SKM-1 (cell line): ENCODE measurements around the gene C3orf18.

Experiments
- DNase-seq: peaks from one replicate; lab custom pipeline; 2025; ENCODE audit not compliant: unreplicated experiment; lab: John Stamatoyannopoulos, UW

C3orf18 gene

GRCh38 chr3:50581459-50581842 lies 13.9 kb upstream of the C3orf18 start:
- DNase-seq: no peak

GRCh38 chr3:50580683-50581458 lies 13.3 kb upstream of the C3orf18 start:
- DNase-seq: no peak

DNA sequence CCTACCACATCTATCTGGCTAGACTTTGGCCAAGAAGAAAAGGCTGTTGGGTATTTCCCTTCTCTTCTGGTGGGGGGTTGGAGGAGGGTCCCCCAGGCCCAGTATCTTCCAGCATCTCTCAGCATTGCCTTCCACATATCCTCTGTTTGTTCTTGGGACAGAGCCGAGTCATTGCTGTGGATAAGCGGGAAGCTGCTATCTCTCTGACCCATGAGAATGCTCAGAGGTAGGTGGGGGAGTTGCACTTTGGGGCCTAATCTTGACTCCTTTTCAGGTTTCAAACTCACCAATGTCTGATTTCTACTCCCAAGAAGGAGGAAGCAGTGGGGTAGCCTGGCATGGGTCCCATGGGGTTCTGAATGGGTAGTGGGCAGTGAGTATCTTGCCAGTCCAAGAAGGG lies 9.8 kb upstream of the C3orf18 start:
- DNase-seq: no peak

- no peak for DNase-seq
Measured at GRCh38 chr3:50575372-50575771, 7.8 kb upstream of the C3orf18 start.

GRCh38 chr3:50574444-50574831 lies 6.9 kb upstream of the C3orf18 start:
- DNase-seq: no peak

- no peak for DNase-seq
Measured at GRCh38 chr3:50573566-50574443, 6.3 kb upstream of the C3orf18 start.

GRCh38 chr3:50572801-50573371 lies 5.3 kb upstream of the C3orf18 start:
- DNase-seq: no peak

- peak; percentile 64 for DNase-seq
Measured at GRCh38 chr3:50572158-50572557, 4.6 kb upstream of the C3orf18 start.

GRCh38 chr3:50571486-50571885 lies 3.9 kb upstream of the C3orf18 start:
- DNase-seq: no peak

DNA sequence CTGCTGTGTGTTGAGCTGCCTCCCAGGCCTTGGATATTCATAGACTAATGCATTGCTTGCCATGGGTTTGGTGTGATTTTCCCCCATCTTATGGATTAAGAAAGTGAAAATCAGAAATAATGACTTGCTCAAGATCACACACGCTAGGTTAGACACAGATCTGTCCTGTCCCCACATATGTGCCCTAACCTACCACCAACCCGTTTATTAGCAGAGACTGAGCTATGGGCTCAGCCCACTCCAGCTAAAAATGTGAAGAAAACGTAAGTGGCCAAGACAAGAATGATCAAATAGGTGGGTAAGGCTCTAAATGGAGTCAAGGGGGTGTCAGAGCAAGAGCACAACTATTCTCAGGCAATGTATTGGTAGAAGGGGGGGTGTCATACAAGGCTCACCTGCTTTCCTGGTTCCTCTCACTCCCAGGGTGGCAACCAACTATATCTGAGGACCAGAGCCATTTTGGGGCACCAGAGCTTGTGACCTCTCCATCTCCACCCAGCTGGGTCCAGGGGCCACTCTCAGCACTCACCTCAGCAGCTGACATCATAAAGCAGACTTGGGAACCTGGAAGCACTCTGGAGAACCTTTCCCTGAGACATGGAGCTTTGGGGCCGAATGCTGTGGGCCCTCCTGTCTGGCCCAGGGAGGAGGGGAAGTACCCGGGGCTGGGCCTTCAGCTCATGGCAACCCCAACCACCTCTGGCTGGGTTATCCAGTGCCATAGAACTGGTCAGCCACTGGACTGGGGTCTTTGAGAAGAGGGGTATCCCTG lies 3.1 kb upstream of the C3orf18 start:
- no peak for DNase-seq

DNA sequence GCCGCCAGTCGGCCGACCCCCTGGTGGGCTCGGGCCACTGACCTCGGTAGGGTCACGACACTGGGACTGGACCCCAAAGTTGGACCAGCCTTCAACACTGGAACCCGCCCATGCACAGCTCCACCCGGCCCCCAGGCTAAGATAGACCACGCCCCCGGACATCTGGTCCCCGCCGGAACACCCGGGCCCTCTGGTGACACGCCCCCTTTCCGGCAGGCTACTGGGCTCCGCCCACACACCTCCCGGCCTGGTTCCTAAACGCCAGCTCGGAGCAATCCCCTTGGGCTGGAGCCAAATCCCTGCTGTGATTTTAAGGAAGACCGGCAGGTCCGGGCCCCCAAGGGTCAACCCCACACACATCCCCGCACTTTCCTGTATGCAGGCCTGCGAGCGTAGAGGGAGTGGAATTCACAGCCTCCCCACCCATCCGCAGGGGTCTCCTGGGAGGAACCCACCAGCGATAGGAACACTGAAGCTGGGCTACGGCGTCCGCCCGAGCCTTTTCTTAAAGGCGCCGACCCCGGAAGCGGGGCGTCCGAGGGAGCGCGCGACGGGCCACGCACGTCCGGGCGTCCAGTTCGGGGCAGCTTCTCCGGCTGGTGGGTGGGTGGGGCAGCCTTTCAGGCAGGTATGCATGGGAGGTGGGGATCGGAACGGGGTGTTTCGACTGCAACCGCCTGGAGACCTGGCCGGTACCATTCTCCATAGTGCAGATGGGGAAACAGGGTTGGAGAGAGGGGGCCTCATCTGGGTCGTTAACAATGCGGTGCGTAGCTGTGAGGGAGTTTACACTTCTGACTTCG lies 1.6 kb upstream of the C3orf18 start, which contains the start of gene HEMK1:
HEMK1 (plus strand) TSS at position 576 of the 803 bp plus-strand sequence. CDS start 1,583 bp downstream, outside the sequence.
- peak; percentile 91 for DNase-seq

DNA sequence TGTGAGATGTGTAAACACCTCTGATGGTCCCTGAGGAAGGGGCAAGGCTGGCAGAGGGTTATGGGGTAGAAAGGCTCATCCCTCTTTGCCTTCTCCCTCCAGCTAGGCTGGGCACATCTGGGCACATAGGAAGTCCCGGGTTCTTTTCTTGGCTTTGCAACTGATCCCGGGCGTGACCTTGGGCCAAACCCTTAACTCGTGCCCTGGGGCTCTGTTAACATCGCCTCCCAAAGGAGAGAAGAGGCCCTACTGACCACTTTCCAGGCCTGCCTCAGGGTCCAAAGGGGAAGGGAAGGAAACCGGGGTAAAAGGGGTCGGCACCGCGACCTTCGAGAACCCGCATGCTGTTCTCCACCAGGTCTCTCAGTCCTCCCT lies 549 bp downstream of the C3orf18 start:
- DNase-seq: no peak

GRCh38 chr3:50564321-50564720 lies 3.2 kb downstream of the C3orf18 start:
- DNase-seq: no peak

DNA sequence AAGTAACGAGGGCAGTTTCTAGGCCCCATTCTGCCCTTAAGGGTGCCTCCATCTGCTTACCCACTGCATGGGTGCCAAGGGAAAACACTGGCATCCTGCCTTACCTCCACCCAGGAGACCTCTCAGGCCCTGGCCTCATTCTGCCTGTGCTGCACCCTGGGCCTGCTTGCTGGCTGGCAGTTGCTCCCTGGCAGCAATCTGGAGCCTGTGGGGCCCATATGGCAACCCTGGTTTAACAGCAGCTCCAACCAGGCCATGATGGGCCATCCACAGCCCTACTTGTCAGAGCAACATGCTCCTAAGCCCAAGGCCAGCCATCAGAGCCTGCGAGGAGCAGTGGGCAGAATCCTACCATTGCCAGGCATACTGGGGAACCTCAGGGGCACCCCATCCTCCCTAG lies 3.7 kb downstream of the C3orf18 start:
- no peak for DNase-seq

DNA sequence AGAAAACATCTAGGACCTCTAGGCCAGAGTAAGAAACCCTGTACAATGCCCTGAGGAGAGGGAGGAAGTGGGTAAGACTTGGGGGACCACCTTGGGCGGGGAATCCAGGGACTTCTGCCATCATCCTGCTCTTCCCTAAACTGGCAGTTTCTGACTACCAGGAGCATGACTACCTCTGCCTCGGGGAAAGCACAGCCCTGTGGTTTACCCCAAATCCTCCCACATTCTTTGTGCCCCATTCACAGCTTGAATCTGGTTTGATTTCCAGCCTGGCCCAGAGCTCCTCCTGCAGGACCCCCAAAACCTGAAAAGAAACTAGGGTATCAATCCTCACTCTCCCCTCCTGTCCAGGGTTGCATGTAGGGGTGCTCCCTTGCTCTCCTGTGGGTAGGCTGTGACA lies 4.7 kb downstream of the C3orf18 start:
- DNase-seq: no peak

DNA sequence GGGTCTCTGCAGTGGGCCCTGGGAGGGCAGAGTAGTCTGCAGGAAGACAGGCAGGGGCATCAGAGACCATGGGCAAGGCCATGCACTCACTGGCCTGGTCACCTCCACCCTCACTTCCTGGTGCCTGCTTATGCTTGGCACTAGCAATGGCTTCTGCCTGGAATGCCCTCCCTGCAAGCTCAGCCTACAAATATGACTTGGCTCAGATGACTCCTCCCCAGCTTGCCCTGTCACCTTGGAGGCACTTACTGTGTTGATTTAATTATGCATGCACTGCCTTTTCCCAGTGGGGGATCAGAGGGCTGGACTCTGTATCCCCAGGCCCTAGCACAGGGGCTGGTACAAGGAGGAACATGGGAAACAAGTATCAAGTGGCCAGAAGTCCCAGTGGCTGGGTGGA lies 7.8 kb downstream of the C3orf18 start:
- DNase-seq: no peak

DNA sequence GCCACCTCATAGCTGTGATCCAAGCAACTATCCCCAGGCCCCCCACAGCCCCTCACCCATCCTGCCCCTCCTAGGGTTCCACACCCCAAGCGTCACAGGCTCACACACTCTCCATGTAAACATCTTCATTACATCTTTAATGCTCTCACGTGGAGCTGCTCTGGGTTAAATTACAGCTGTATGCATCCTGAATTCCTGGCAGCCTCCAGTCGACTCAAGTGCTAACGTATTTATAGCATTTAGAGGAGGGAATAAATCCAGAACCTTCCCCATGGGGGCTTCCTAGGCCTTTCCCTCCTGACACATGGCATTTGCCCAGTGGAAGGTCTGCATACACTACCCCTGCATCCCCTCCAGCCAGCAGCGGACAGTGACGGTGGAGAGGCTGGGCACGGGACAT lies 9.6 kb downstream of the C3orf18 start:
- DNase-seq: no peak

DNA sequence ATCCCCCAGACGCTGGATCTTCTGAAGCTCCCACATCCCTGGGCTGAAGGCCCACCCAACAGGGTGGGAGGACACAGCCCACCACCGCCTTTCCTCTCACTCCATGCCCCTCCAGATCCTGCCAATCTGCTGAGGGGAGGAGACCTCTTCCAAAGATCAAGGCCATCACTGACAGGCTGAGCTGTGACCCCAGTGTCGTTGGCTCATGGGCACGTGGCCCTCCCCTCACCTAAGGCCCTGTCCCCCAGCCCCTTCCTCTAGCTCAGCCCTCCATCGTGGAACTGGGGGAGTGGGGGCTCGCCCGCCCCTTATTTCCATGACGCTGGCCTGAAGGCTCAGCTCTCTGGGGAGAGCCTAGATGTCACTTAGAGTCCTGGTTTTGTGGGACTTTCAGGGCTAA lies 10.4 kb downstream of the C3orf18 start:
- no peak for DNase-seq

GRCh38 chr3:50554553-50554952 lies 13.0 kb downstream of the C3orf18 start:
- DNase-seq: no peak

DNA sequence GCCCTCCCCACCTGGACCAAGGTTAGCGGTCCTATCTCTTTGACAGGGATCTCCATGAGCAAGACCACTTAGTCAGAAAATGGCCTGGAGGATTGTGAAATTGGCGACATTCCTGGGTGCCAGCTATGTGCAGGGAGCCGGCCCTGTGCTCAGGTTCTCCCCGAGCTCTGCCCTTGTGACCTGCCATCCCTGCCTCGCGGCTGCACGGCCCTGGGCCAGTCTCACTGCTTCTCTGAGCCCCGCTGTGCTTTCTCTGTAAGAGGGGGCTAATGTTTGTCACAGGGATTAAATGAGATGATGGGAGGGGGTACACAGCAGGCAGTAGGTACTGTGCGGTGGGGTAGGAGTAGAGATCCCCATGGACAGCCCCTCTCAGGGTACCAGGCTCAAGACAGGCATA lies 14.9 kb downstream of the C3orf18 start:
- no peak for DNase-seq
